GM19438 (cell line): ENCODE results near the gene TNFRSF11A.

ENCODE experiments used
- ATAC-seq: cut with Tn5 transposase; IDR thresholded peaks from one replicate; pipeline ENCODE4 v1.9.1; 2021; ENCODE audit warnings: low read depth; ENCODE audit not compliant: unreplicated experiment

The TNFRSF11A gene

DNA sequence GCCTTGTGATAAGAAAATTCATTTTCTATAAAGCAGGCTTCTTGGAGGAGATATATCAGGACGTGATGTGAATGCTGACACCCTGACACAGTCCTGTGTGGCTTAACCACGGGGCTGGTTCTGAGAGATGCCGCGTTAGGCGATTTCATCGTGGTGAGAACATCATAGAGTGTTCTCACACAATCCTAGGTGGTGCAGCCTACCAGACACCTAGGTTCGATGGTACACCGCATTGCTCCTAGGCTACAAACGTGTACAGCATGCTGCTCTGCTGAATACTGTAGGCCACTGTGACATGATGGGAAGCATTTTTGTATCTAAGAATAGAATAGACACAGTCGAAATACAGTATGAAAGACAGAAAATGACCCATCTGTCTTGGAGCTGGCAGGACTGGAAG is 82.5 kb downstream of the TNFRSF11A start:
- ATAC-seq = no peak

DNA sequence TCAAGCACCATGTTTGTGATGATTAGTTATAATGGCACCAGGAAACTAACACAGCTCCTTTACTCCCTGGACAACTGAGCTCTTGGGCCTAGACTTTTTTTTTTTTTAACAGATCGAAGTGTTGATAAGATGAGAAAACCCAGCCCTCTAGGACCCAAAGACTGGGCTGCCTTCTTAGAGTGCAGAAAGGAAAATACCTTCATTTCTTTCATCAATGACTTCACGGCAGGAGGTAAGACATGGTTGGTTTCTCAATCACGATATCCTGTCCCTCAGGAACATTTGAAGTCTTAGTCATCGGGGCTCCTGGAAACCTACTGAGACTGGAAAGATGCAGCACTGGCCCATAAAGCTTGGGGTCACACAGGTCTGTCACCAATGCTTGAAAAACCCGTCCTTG is 84.7 kb downstream of the TNFRSF11A start:
- no peak for ATAC-seq

DNA sequence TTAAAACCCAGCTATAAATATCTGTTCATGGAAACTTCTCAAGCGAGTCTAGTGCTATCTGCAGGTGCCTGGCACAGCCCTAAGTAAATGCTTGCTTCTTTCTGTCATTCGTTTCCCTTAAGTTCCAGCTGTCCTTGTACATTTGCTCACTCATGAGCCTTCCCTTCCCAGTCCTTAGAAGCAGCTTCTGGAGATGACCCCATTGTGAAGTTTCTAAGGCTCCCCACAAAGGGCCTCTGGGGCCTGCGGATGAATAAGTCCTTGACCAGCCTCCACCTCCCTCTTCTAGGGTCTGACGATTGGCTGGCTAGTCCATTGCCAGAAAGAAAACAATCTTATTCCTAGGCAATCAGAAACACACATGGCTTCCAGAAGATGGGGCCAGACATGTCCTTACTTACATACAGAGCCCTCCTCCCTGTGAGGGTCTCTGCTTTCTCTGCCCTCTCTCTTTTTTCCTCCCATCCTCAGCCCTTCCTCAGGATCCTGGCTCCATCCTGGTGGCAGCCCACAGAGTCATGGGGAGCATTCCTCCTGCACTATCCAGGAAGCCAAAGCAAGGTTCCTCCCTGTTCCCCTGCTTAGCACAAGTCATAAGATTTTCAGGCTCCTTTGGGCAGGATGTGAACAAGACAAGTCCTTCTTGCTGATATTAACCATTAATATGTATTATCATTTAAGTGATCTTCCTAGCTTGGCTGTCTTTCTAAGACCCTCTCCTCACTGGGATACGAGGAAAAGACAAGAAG is 87.3 kb downstream of the TNFRSF11A start:
- ATAC-seq = no peak

DNA sequence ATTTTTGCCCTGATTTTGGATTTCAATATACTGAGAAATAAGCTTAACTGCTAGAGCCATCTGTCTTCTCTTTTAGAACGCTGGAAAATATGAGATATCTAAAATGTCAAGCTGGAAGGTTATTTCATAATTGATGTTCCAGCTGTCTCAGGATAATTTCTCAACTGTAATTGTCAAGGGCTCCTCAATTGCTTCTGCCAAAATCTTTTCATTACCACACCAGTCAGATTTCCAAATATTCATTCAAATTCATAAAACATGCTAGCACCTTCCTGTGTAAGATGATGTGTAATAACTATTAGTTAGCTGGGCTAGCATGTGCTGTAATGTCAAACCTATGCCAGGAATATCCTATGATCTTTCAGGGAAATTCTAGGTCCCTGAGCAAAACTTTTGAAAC is 88.1 kb downstream of the TNFRSF11A start:
- ATAC-seq = no peak

DNA sequence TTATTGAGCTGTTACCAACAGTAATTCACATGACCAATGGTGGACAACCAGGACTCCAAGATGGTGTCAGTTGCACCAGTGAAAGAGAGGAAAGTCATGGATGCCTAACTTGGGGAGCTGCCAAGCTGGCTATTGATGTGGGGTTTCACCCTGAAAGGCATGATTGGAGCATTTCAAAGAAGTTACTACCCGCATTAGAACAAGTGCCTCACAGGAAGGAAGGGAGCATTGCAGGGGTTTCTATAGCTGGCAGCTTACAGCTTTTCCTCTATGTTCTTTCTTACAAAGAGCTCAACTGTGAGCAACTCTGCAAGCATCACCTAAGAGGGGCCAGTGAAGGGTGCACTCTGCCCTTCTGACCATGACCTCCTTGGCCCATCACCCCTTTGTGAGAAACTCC is 93.1 kb downstream of the TNFRSF11A start:
- ATAC-seq = no peak

DNA sequence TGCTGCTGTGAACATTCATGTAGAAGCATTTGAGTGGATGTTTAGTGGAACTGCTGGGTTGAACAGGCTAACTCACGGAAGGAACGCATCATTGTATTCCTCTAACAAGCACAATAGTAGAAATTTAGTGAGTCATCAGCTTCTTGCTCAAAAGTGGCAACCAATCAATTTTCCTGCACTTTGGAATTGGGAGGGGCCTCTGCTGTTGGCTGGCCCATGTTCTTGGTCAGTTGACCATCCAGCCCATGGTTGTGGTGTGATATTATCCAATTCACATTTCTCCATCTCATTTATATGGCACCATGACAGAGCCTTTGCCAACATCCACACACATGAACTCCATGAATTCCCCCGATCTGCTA is 95.0 kb downstream of the TNFRSF11A start:
- no peak for ATAC-seq

DNA sequence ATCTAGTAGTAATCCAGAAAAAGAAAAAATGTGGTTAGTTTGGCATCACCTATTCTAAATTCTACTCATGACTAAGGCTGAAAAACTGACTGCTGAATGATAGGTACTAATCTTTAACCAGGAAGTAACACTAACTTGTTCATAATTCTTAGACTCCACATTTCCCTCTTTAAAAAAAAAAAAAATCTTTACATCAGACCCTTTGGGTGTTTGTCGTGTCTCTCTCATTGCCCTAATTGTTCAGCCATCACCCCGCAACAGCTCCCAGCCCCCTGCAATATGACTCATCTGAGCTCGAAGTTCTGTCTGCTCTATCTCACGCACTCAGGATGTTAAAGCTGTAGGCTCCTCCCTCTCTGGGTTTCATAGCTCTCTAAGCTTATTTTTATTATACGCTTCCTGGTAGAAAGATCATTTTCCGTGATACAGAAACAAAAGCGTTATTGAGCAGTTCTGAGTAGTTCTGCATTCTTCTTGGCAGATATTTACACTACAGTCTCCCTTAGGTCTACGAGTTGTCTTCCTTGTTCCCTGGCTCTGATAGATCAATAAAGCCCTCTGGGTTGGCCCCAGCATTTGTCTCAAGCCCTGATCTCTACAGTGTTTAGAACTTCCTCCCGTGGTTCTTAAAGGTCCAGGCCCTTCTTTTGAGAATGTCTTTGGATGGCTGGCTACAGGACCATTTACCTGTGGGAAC is 95.6 kb downstream of the TNFRSF11A start:
- ATAC-seq = peak; percentile 91

DNA sequence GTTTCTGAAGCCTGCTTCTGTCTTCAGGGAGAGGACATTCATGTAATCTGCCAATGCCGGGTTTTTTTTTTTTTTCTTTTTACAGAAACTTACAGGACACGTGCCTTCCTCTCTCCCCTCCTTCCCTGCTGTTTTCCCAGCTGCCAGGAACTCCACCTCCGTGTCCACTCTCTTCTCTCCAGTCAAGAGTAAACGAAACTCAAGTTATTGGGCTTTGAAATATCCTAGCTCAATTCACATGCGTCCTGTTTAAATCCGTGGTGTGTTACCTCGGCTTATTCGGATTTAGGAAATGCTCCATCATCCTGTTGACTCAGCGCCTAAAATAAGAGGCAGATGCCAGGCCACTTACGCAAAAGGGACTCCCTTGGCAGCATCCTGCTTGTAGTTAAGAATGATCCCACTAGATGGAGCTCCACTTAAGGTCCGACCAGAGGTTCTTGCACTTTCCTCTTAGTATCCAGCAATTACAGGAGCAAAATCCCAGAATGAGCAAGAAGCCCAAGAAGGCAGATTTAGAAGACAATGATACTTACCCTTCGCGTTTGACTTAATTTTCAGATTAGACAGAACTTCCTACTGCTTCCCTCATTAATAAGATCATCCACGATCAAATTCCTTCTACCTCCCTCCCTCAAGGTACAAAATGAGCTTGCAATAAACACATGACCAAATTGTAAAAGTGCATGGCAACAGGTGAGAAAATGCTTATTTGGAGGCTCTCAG is 100.5 kb downstream of the TNFRSF11A start:
- ATAC-seq = peak; percentile 47

DNA sequence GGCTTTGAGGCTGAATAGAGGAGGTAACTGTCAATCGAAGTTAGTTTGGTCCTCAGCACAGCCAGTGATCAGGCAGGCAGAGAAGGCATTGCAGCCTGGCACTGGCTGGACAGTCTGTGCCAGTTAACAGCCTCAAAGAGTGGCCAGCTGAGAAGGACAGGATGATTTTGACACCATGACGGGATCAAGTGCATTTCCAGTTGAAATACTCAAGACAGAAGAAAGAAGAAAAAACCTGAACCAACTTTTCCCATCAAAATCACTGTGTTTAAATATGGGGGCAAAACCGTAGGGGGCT is 101.0 kb downstream of the TNFRSF11A start:
- ATAC-seq = no peak

DNA sequence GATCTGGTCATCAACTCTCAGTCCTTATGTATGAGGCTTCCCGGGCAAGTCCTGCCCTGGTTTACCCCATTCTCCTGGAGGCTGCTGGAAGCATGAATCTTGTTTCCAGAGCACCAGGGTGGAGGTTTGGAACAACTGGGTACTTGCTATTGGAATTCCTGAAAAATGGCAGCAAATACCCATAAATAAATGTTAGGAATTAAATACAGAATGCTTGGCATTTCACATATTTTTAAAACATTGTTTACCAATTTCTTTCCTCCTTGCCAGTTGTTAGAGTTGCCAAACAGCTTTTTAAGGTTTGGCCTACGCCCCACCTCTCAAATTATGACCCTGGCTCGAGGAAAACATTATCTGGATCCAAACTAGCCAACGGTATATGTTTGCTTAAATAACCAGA is 107.1 kb downstream of the TNFRSF11A start:
- ATAC-seq = no peak

DNA sequence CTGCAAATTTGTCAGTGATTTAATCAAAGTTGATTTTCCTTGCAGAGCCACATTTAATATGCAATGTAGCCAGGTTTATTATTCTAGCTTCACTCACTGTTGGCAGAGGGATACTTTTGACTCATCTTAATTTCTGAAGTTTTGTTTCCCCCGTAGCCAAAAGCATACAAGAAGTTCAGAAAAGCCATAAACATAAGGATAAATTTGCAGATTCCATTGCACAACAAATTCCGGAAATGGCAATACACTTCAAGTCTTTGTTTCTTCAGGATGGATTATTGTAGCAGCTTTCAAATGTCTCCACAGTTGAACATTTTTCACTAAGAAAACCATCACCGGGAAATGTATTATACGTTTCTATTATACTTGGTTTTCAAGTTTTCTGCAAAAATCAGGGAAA is 109.7 kb downstream of the TNFRSF11A start:
- no peak for ATAC-seq

DNA sequence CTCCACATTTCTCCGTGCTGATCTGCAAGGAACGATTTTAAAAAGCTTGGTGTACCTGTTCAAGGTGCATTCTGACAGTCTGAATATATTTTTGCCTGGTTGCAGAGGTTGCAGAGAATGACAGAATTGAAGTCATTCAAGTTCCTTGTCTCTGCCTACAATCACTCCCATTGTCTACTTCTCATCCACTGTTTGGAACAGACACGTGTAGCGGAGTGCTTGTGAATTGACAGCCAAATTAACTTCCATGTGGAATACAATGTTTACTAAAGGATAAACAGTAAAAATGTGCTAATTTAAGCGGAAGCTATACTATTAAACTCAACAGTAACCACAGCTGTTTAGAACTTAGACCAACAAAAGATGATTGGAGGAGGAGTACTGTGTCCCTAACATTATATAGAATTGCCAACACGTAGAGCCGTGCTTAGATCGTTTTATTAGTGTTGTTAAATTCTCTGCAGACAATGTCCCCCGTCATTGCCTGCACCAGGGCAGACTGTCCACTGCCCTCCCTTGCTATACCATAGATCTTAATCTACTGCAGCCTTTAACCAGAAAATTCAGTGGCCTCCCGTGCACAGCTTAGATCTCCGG is 110.4 kb downstream of the TNFRSF11A start:
- no peak for ATAC-seq

DNA sequence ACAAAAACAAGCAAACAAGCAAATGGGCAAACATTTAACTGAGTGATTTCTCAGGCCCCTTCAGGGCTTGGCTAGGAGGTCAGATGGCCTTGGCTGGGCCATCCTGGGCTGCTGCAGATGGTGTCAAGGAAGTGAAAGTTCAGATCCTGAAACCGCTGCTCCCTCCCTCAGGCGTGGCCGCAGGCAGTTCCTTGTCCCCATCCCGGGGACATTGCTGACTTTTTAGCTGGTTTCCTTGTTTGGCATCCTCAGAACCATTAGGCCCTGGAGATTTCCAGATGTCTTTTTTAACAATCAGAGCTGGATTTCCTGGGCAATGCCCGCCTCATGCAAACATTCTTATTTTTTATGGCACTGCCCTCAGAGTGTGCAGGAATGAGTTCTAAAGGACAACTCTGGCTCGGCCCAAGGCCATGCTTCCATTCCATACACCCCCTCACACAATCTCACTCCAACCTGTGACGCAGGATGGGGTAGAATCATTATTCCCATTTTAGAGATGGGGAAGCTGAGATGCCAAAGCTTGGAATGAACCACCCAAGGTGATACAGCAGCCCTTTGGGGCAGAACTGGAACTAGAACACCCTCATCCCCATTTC is 111.6 kb downstream of the TNFRSF11A start:
- ATAC-seq = no peak

DNA sequence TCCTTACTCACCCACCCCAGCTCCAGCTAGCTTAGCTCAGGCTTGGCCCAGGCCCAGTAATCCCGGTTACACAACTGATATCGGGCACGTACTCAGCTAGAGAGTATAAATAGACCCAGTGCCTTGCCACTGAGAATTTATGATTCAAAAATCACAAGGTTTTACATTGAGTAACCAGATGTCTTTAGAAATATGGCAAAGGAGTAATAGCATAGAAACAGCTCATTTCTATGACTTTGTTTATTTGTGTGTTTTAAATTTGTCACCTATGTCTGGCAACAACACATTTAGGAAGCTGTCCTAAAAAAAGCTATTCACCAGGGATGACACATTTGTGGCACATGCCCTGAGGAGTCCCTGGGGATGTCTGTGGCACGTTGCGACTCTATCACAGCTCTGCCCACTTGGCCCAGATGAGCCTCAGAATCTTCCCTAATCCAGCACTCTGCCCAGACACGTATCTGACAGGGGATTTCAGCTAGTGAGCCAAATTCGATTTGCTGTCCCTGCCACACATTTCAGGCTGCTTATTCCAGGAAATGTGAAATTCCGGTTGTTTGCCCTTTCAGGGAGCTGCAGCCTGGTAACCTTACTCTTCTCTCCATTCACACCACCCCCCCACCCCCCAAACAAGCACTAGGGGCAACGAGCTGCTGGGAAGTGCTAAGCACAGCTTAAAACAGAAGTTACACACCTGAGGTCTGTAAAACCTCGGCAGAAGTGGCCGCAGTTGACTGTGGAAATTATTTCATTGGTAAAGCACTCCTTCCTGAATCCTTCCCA is 112.3 kb downstream of the TNFRSF11A start:
- ATAC-seq = no peak

DNA sequence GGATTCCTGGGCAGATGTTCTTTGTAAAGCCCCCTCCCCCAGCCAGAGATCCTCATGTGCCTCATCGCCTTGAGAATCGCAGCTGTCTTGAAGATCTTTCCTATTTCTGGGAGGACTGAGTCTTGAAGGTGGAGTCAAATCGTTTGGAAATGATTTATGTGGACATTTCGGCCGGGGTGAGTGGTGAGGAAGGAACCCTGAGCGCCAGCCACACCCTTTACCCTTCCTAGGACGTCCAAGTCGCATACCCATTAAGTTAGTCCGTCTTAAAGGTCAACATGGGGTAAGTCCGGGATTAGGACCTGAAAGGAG is 112.9 kb downstream of the TNFRSF11A start:
- ATAC-seq = no peak

DNA sequence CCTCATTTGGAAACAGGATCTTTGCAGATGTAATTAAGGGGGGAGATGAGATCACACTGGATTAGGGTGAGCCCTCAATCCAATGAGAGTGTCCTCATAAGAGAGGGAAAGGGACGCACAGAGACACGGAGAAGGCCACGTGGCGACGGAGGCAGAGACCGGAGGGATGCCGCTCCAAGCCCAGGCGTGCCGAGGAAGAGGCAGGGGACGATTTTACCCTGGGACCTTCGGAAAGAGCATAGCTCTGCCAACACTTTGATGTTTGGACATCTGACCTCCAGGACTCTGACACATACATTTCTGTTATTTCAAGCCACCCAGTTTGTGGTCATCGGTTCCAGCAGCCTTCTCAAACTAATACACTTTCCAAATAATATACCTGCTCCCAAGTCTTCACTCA is 113.3 kb downstream of the TNFRSF11A start:
- ATAC-seq = no peak

DNA sequence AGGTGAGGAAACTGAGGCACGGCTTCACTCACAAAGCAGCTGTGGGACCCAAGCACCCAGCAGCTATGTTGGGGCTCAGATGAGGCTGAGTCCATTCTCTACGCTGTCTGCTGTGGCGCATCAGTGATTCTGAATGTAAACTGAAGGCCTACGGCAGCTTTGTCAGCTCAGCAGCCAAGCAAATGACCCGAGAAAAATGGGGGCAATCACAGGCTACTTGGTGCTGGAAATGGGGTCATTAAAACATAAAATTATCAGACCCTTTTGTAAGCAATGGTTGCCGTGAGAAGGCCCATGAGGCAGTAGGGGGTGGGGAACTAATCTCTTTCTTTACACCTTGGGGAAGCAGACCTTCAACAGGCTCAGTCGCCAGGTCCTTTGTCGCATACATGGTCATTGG is 113.8 kb downstream of the TNFRSF11A start:
- no peak for ATAC-seq
